ENCODE results near the gene UACA. TPM values are rescaled to one million over a fixed set of nuclear protein-coding genes. Genes with fewer than 3 reads are reported as not detected.

The UACA gene
- total RNA-seq, 1 donor: 161 TPM

- peaks cover 12% of the 10 kb centered on the region for H3K4me1 ChIP-seq (ENCODE audit: insufficient read depth, low read length)
- H4K20me1 ChIP-seq (ENCODE audit: insufficient read depth, low read length): peaks cover 3% of the 10 kb centered on the region
- no peaks in the 10 kb centered on the region for H3K9me3 ChIP-seq (ENCODE audit: low read depth, low read length)
- peaks cover 12% of the 10 kb centered on the region for H3K27me3 ChIP-seq (ENCODE audit: insufficient read depth, low read length)
- H3K36me3 ChIP-seq (ENCODE audit: insufficient read depth, low read length): peaks cover 6% of the 10 kb centered on the region
- no peak overlapping the region for H3K4me2 ChIP-seq (ENCODE audit: insufficient read depth, low read length)
- no peak for DNase-seq (ENCODE audit: insufficient read length, low spot score, missing footprints)
- TF ChIP-seq CTCF (IDR thresholded peaks at IDR 0.05; ENCODE audit: extremely low read depth, low read depth, low read length): no peak
- H3K79me2 ChIP-seq (ENCODE audit: insufficient read depth, low read length): no peaks in the 10 kb centered on the region
- no peak overlapping the region for H3K4me3 ChIP-seq (ENCODE audit: insufficient read depth, low read length)
- H3K27ac ChIP-seq (ENCODE audit: low read depth, low read length): no peak overlapping the region
- no peak overlapping the region for H2AFZ ChIP-seq (ENCODE audit: low read length)
These were observed 130.8 kb downstream of the UACA start for GRCh38 chr15:70632491-70633102.

GRCh38 chr15:70632079-70632478 lies 131.3 kb downstream of the UACA start:
- H3K36me3 ChIP-seq (ENCODE audit: insufficient read depth, low read length): peaks cover 6% of the 10 kb centered on the region
- no peak for DNase-seq (ENCODE audit: insufficient read length, low spot score, missing footprints)
- no peak overlapping the region for H3K4me3 ChIP-seq (ENCODE audit: insufficient read depth, low read length)
- H3K4me1 ChIP-seq (ENCODE audit: insufficient read depth, low read length): peaks cover 12% of the 10 kb centered on the region
- no peak overlapping the region for H3K27ac ChIP-seq (ENCODE audit: low read depth, low read length)
- no peak for TF ChIP-seq CTCF (IDR thresholded peaks at IDR 0.05; ENCODE audit: extremely low read depth, low read depth, low read length)
- H3K79me2 ChIP-seq (ENCODE audit: insufficient read depth, low read length): no peaks in the 10 kb centered on the region
- H3K27me3 ChIP-seq (ENCODE audit: insufficient read depth, low read length): peaks cover 12% of the 10 kb centered on the region
- no peaks in the 10 kb centered on the region for H3K9me3 ChIP-seq (ENCODE audit: low read depth, low read length)
- no peak overlapping the region for H3K4me2 ChIP-seq (ENCODE audit: insufficient read depth, low read length)
- H2AFZ ChIP-seq (ENCODE audit: low read length): no peak overlapping the region
- H4K20me1 ChIP-seq (ENCODE audit: insufficient read depth, low read length): peaks cover 3% of the 10 kb centered on the region

DNA sequence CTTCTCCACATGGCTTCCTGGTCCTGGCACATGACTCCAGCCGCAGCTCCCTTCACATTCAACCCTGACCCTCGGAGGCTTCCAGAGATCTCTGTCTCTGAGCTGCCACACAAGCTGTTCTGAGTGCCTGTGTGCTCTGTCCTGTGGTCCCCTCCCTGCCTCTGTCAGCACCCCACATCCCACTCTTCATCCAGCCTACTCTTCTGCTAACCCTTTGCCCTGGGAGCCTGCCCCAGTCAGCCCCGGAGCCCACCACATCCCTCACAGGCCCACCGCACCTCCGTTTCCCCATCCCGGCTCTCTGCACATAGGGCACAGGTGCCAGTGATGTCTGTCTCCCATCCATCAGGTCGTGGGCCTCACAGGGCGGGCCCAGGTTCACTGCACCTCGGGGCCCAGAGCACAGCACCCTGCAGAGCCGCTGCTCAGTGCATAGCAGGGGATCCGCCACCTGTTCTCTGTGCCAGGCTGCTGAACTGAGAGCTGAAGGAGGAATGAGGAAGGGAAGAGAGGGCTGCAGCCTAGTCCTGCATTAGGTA lies 133.6 kb downstream of the UACA start:
- TF ChIP-seq CTCF (IDR thresholded peaks at IDR 0.05; ENCODE audit: extremely low read depth, low read depth, low read length): no peak
- no peaks in the 10 kb centered on the region for H3K36me3 ChIP-seq (ENCODE audit: insufficient read depth, low read length)
- no peaks in the 10 kb centered on the region for H3K79me2 ChIP-seq (ENCODE audit: insufficient read depth, low read length)
- H3K27me3 ChIP-seq (ENCODE audit: insufficient read depth, low read length): peaks cover 12% of the 10 kb centered on the region
- H3K4me1 ChIP-seq (ENCODE audit: insufficient read depth, low read length): peaks cover 12% of the 10 kb centered on the region
- no peak for DNase-seq (ENCODE audit: insufficient read length, low spot score, missing footprints)
- no peak overlapping the region for H3K27ac ChIP-seq (ENCODE audit: low read depth, low read length)
- H3K9me3 ChIP-seq (ENCODE audit: low read depth, low read length): no peaks in the 10 kb centered on the region
- H2AFZ ChIP-seq (ENCODE audit: low read length): no peak overlapping the region
- H3K4me3 ChIP-seq (ENCODE audit: insufficient read depth, low read length): no peak overlapping the region
- peaks cover 3% of the 10 kb centered on the region for H4K20me1 ChIP-seq (ENCODE audit: insufficient read depth, low read length)
- no peak overlapping the region for H3K4me2 ChIP-seq (ENCODE audit: insufficient read depth, low read length)

GRCh38 chr15:70628549-70628896 lies 134.8 kb downstream of the UACA start:
- no peaks in the 10 kb centered on the region for H3K79me2 ChIP-seq (ENCODE audit: insufficient read depth, low read length)
- no peak for TF ChIP-seq CTCF (IDR thresholded peaks at IDR 0.05; ENCODE audit: extremely low read depth, low read depth, low read length)
- H3K9me3 ChIP-seq (ENCODE audit: low read depth, low read length): no peaks in the 10 kb centered on the region
- H3K4me2 ChIP-seq (ENCODE audit: insufficient read depth, low read length): no peak overlapping the region
- H4K20me1 ChIP-seq (ENCODE audit: insufficient read depth, low read length): peaks cover 3% of the 10 kb centered on the region
- no peak overlapping the region for H3K4me3 ChIP-seq (ENCODE audit: insufficient read depth, low read length)
- no peak overlapping the region for H3K27ac ChIP-seq (ENCODE audit: low read depth, low read length)
- H3K4me1 ChIP-seq (ENCODE audit: insufficient read depth, low read length): peaks cover 12% of the 10 kb centered on the region
- no peak overlapping the region for H2AFZ ChIP-seq (ENCODE audit: low read length)
- no peak for DNase-seq (ENCODE audit: insufficient read length, low spot score, missing footprints)
- peaks cover 5% of the 10 kb centered on the region for H3K27me3 ChIP-seq (ENCODE audit: insufficient read depth, low read length)
- H3K36me3 ChIP-seq (ENCODE audit: insufficient read depth, low read length): no peaks in the 10 kb centered on the region
